HL-60 (cell line): ENCODE data around the gene MAN2A1.

Experiments used
- POLR2AphosphoS5 ChIP-seq: IDR thresholded peaks from 2 replicates; pipeline ENCODE4 v1.6.1; 2012; ENCODE audit warnings: low read depth
- TF ChIP-seq, protein P1 (sequence below): IDR thresholded peaks from one replicate; pipeline ENCODE4 v1.5.1; 2011; ENCODE audit warnings: low read length, control low read depth, inconsistent platforms; ENCODE audit not compliant: insufficient read depth

DNA sequence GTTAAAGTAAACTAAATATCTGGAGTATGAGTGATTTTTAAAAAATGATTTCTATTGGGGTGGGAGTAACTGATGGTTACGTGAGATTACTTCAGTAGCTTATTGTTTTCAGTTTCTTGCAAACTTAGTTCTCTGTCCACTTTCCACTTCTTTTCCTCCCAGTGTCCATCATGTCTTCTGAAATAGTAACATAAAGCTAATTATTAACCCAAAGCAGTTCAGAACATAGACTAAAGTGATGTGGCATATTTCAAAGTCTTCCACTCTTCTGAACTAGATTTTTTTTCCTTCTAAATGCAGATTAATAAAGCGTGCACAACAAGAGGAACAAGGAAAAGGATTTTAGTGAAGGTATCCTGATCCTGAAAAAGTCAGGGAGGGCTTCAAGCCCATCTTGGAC, 114.1 kb downstream of the MAN2A1 start:
- no peak for TF ChIP-seq POLR2AphosphoS5
- TF ChIP-seq, protein P1, sequence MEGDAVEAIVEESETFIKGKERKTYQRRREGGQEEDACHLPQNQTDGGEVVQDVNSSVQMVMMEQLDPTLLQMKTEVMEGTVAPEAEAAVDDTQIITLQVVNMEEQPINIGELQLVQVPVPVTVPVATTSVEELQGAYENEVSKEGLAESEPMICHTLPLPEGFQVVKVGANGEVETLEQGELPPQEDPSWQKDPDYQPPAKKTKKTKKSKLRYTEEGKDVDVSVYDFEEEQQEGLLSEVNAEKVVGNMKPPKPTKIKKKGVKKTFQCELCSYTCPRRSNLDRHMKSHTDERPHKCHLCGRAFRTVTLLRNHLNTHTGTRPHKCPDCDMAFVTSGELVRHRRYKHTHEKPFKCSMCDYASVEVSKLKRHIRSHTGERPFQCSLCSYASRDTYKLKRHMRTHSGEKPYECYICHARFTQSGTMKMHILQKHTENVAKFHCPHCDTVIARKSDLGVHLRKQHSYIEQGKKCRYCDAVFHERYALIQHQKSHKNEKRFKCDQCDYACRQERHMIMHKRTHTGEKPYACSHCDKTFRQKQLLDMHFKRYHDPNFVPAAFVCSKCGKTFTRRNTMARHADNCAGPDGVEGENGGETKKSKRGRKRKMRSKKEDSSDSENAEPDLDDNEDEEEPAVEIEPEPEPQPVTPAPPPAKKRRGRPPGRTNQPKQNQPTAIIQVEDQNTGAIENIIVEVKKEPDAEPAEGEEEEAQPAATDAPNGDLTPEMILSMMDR = no peak
